ENCODE measurements around the gene ERBIN.

DNA sequence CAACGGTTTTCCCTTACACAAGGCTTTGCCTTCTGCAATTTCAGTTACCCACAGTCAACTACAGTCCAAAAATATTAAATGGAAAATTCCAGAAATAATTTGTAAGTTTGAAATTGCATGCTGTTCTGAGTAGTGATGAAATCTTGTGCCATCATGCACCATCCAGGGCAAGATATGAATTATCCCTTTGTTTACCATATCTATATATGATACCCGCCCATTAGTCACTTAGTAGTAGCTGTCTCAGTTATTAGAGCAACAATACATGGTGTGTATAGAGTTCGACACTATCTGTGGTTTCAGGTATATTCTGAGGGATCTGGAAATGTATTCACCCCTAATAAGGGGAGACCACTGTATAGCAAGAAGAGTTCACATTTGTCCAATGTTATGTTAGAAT lies 29.4 kb downstream of the ERBIN start:
- TF ChIP-seq EZH2 (IDR thresholded peaks at IDR 0.05; ENCODE audit: low read depth), result no peak
- TF ChIP-seq, protein P1, sequence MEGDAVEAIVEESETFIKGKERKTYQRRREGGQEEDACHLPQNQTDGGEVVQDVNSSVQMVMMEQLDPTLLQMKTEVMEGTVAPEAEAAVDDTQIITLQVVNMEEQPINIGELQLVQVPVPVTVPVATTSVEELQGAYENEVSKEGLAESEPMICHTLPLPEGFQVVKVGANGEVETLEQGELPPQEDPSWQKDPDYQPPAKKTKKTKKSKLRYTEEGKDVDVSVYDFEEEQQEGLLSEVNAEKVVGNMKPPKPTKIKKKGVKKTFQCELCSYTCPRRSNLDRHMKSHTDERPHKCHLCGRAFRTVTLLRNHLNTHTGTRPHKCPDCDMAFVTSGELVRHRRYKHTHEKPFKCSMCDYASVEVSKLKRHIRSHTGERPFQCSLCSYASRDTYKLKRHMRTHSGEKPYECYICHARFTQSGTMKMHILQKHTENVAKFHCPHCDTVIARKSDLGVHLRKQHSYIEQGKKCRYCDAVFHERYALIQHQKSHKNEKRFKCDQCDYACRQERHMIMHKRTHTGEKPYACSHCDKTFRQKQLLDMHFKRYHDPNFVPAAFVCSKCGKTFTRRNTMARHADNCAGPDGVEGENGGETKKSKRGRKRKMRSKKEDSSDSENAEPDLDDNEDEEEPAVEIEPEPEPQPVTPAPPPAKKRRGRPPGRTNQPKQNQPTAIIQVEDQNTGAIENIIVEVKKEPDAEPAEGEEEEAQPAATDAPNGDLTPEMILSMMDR (conservative IDR thresholded peaks at IDR 0.05), result no peak

All from PC-9 (cell line).